ENCODE measurements around the gene FOXN3.

Gene FOXN3

GRCh38 chr14:89324501-89325298 is 92.3 kb downstream of the FOXN3 start:
- Histone ChIP-seq H3K27me3 (no peaks in the 10 kb centered on the region), H3K36me3 (no peaks in the 10 kb centered on the region), H3K27ac (no peak overlapping the region), H3K9me3 (no peaks in the 10 kb centered on the region), H3K4me3 (no peak overlapping the region), H3K4me1 (peaks cover 0 to 47% (median 12%) of the 10 kb centered on the region in 4 donors)
- no peak for TF ChIP-seq CTCF (IDR thresholded peaks at IDR 0.05)
- no peak for DNase-seq
- intact Hi-C loops (cut with DNase I; ENCODE audit: low total_unique reads) = no loop called here

GRCh38 chr14:89320381-89321000 is 96.5 kb downstream of the FOXN3 start:
- no peak for DNase-seq
- no peaks in the 10 kb centered on the region for H3K9me3 ChIP-seq
- TF ChIP-seq CTCF (IDR thresholded peaks at IDR 0.05) = no peak
- H3K36me3 ChIP-seq = peaks cover 0 to under 1% (median 0%) of the 10 kb centered on the region in 3 donors
- H3K4me3 ChIP-seq = no peak overlapping the region
- intact Hi-C loops (cut with DNase I; ENCODE audit: low total_unique reads) = no loop called here
- H3K4me1 ChIP-seq = peaks cover 0 to 31% (median 4%) of the 10 kb centered on the region in 4 donors
- no peak overlapping the region for H3K27ac ChIP-seq
- H3K27me3 ChIP-seq = no peaks in the 10 kb centered on the region

GRCh38 chr14:89319687-89320086 is 97.3 kb downstream of the FOXN3 start:
- no peak for DNase-seq
- Histone ChIP-seq H3K9me3 (no peaks in the 10 kb centered on the region), H3K27ac (no peak overlapping the region), H3K27me3 (no peaks in the 10 kb centered on the region), H3K4me1 (peaks cover 0 to 31% (median 4%) of the 10 kb centered on the region in 4 donors), H3K4me3 (no peak overlapping the region), H3K36me3 (peaks cover 0 to 5% (median 0%) of the 10 kb centered on the region in 3 donors)
- intact Hi-C loops (cut with DNase I; ENCODE audit: low total_unique reads) = no loop called here
- no peak for TF ChIP-seq CTCF (IDR thresholded peaks at IDR 0.05)

- Histone ChIP-seq H3K36me3 (peaks cover 0 to 5% (median 0%) of the 10 kb centered on the region in 3 donors), H3K27ac (no peak overlapping the region), H3K4me3 (no peak overlapping the region), H3K4me1 (peaks cover 0 to 25% (median 4%) of the 10 kb centered on the region in 4 donors), H3K9me3 (no peaks in the 10 kb centered on the region), H3K27me3 (no peaks in the 10 kb centered on the region)
- TF ChIP-seq CTCF (IDR thresholded peaks at IDR 0.05) = no peak
- no peak for DNase-seq
- intact Hi-C loops (cut with DNase I; ENCODE audit: low total_unique reads) = no loop called here
Measured at GRCh38 chr14:89317051-89317691, 99.9 kb downstream of the FOXN3 start.

GRCh38 chr14:89315493-89316470 is 101.3 kb downstream of the FOXN3 start:
- Histone ChIP-seq H3K27me3 (no peaks in the 10 kb centered on the region), H3K4me3 (no peak overlapping the region), H3K9me3 (no peaks in the 10 kb centered on the region), H3K36me3 (peaks cover 0 to 5% (median 0%) of the 10 kb centered on the region in 3 donors), H3K4me1 (peaks cover 0 to 13% (median 4%) of the 10 kb centered on the region in 4 donors), H3K27ac (no peak overlapping the region)
- DNase-seq = no peak
- TF ChIP-seq CTCF (IDR thresholded peaks at IDR 0.05) = no peak
- intact Hi-C loops (cut with DNase I; ENCODE audit: low total_unique reads) = no loop called here
